CD4-positive, alpha-beta T cell treated with Interleukin-17A for 1 hour (primary cell): Measurements from ENCODE around the gene PLPP4.

ENCODE experiments used
- DNase-seq: peaks from one replicate; pipeline ENCODE4 v3.0.0-alpha.2; 2020

The PLPP4 gene

DNA sequence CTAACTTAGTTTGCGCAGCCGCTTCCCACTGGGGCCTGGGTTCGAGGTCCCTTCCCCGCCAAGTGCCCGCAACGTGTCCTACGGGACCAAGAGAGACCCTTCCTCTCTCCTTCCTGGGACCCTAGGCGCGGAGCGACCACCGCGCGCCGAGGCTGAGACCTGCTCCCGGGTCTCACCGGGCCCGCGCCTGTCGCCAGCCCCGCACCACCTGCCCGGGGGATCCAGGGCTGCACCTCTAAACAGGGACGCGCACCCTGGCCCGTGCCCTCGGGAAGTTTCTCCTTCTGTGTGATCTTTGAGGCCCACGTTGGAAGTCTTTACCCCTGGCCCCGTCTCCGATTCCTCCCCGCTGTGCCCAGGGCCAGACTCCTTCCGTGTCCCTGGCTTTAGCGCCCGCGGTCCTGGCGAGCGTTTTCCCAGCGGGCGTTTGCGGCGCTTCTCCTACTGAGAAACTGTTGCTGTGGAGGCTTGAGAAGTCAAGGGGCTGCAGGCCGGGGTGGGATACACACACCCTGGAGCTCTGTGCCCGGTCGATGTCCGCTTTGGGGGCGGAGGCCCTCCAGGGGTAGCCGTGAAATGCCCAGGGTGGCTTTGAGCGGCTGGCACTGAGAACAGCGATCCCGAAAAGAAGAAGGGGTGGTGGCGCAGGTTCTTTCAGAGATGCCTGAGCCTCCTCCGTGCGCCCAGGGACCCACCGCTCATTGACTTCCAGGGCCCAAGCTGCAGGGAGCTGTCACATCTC is 575 bp downstream of the PLPP4 start:
- DNase-seq: no peak

DNA sequence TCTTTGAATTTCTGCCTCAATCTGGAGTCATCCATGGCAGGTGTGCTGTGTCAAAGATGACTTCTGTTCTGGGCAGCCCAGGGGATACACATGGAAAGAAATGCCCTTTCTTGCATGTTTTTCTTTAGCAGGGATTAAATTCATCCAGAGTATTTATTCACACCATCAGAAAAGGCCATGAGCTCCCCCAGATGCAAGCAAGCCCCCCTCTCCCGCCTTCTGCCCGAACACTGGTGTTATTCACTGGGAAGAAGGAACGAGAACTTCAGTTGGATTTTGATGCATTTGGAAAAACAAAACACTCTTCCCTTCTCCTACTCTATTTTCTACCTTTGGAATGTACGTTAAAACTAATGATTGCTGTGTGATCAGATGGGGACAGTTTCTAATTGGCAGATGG is 1.4 kb downstream of the PLPP4 start:
- no peak for DNase-seq

DNA sequence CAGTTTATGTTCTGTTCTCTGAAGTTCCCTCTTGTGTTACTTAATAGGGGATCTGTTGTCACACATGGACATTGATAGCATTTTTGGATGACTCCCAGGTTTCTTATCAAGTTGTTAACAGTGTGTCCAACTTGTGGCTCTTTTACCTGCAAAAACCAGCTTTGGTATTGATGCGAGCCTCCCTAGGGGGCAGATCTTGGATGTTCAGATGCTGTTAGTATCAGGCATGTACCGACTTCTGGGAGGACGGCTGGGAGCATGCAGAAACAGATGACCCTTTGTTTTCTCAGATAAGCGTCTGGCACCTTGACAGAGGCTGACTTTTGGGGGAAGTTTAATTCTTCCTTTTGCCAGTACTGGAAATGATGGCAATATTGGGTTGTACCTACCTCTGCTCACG is 2.2 kb downstream of the PLPP4 start:
- DNase-seq: no peak

DNA sequence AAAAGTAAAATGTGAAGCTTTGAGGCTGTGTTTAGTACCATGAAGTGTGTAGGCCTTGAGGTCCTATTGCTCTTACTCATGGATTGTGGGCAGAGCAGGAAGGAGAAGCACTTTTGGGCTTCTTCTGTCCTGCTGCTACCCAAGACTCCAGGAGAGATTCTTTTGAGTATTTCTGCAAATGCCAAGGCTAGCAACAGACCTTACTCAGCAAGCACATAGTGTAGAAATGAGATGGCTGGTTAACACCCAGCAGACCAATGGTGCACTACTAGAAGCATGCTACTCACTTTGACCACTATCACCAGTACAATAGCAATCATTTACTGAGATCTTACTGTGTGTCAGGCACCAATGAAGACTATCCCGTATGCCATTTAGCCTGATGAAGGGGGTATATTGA is 3.2 kb downstream of the PLPP4 start:
- DNase-seq: no peak

DNA sequence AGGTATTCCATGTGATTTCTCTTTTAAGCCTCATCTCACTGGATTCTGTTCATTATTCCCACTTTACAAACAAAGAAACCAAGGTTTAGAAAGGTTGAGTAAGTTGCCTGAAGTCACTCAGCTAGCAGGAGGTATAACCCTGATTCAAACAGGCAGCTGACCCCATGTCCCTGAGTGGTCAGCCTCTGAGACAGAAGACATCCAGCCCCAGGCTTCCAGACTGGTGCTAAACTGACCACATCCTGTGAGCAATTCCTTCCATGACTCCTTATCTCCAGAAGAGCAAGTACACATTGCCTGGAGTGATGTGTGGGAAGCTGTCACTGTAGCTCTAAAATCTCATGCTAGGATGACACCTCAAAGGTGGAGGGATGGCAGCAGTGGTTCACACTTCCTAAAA is 3.7 kb downstream of the PLPP4 start:
- no peak for DNase-seq

DNA sequence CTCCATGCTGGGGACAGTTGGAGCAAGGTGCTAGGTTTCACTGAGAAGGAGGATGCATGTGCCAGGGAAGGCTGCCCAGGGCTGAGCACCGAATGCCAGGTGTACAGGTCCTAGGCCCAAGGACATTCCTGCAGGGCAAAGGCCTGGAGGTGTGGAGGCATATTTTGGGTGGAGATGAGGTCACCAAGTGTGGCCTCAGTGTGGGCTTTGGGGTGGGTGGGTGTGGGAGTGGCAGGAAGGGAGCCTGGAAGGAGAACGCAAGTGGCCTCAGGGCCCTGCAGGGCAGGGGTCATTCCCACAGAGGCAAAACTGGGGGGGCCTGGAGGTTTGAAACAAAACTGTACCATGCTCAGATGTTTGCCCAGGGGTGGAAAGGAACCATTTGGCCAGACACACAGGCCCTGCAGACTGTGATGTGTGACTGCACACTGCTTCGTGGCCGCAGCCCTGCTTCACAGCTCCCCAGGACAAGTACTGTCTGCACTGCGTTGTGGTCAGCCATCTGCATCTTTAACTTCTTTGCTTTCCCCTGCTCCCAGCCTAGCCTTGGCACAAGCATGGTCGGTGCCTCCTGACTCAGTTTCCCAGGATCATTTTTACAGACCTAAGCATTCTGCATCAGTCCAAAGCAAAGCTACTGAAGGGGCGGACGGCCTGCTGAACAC is 5.1 kb downstream of the PLPP4 start:
- no peak for DNase-seq

DNA sequence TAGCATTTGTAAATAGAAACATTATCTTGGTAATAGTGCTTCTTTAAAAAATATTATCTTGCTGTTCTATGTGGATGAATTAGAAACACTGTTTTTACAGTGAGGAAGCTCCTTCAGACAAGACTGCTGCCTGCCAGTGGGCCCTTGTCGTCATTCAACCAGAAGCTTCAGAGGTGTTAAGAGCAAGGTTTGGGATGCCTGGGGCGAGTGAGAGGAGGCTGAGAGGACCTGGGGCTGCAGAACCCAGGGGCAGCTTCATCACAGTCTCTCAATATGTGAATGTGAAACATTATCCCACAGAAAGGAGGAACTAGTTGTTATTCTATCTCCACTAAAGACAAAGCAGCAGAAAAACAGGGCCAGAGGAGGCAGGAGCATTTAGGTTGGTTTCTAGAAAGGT is 8.1 kb downstream of the PLPP4 start:
- DNase-seq: no peak

DNA sequence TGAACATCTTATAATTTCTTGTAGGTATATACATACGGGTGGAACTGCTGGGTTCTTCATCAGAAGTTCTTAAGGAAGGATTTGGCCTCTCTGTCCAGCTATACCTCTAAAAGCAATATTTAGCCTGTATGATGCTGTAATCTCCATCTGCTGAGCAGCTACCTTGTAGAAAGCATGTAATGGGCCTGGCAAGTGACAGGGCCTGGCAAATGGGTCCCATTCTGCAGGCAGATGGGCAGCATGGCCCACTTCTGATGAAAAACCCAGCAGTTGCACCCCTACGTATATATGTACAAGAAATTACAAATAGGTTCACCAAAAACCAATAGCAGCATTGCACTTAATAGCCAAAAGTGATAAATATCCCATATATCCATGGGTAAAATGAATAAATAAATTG is 9.0 kb downstream of the PLPP4 start:
- DNase-seq: no peak

DNA sequence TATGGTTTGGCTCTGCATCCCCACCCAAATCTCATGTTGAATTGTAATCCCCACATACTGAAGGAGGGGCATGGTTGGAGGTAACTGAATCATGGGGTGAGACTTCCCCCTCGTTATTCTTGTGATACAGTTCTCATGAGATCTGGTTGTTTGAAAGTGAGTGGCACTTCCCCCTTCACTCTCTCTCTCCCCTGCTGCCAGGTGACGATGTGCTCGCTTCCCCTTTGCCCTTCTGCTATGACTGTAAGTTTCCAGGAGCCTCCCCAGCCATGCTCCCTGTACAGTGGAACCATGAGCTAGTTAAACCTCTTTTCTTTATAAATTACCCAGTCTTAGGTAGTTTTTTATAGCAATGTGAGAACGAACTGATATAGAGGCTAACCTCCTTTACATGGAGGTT is 16.6 kb downstream of the PLPP4 start:
- DNase-seq: no peak

DNA sequence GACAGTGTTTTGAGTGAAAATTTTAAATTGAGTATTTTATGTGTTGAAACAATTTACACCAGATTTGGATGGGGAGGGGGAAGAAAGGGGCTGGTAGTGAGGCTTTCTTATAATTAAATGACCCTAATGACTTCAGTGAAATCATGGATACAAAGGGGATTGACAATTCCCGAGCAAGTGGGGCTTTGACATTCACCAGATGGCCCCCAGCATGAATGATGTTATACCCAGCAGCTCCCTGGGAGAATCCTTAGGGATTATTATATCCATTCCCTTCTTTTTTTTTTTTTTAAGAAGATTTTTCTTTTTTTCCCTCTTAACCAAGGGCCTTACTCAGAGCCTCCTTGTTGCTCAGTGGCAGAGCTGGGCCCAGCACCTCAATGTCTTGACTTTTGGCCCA is 17.9 kb downstream of the PLPP4 start:
- no peak for DNase-seq

DNA sequence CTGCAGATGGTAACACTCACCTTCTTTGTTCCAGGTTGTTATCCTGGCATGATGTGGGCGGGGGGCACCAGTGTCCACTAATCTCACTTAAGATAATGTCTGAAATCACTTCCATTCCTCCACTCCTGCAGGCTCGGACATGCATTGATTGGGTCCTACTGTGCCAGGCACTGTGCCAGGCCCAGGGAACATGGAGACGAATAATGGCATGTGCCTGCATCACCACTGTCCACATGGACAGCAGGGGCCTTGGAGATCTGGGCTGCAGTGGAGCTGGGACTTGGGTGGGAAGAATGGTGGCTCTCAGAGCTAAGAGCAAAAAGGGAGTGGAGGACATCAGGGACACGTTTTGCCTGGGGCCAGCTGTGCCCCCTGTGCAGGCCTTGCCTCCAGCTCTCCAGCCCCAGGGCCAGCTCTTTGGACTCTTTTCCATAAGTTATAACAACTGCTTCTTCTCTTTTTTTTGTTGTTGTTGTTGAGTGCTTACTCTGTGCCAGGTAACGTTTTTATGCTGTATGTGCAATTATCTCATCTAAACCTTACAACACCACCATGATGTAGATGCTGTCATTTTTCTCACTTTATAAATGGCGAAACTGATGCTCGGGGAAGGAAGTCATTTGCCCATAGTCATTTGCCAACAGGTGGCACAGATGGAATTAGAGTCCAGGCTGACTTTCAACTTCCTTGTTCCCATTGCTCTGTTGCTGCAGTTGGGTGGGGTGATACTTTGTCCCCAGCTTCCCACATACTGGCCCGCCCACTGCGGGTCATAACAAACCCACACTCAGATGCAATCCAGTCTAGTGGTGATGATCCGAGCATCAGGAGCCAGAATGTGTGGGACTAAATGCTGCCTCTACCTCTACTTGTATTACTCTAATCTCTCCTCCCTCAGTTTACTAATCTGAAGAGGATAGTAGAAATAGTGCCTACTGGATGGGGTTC is 19.1 kb downstream of the PLPP4 start:
- DNase-seq: no peak

DNA sequence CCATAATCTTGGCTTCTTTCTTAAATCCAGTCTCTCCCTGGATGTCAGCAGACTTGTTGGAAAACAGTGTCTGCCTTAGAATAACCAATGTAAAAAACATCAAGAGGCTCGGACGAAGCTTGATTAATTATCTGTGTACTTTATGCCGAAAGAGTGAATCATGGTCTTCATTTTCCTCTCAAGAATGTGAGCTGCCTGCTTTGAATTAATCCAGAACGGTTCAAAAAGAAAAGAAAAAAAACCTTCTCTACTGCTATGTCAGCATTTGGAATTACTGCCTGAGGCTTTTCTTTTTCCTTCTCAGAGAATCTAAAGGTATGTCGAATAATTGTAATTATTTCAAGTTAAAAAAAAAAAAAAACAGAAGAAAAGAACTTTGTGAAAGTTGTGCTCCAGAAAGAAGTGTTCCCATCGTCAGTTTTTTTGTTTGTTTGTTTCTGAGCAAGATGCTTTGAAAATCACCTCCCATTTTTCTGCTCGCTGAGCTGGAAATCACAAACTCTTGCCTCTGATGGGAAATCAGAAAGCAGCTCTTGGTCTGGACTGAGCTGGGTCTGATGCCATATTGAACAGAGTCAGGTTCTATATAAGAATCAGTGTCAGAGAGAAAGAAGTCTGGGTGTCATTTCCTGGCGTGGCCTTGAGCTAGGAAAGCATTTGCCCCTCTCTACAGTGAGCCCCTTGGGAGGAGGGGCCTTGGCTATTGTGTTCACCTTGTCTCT is 20.2 kb downstream of the PLPP4 start:
- no peak for DNase-seq

DNA sequence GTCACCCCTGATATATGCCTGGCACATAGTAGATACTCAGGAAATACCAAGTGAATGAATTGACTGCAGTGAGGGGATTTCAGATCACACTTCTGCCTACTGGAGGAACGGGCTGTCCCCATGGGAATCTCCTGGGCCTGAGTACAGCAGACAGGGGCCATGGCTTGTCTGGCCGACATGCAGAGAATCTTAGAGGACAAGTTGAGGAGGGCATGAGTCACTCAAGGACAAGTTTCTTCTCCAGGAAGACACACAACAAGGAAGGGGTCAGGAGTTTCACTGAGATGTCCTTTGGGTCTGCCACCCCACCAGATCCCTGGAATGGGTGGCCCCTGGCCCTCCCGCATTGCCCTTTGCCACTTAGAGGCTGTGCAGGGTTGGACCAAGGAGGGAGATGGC is 20.7 kb downstream of the PLPP4 start:
- no peak for DNase-seq

DNA sequence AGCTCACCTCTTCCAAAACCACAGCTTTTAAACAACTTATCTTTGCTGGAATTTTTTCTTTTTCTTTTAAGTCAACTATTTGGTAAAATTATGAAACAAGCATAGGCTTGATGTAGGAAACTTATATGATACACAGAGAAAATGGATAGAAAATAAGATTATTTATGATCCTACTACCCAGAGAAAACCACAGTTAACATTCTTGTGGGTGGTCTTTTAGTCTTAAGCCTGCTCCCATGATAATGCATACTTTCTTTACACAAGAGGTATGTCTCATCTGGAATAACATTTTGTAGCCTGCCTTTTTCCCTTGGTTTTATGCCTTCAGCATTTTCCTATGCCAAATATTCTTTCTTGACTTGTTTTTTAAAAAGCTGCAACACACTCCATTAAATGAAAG is 21.4 kb downstream of the PLPP4 start:
- DNase-seq: no peak

DNA sequence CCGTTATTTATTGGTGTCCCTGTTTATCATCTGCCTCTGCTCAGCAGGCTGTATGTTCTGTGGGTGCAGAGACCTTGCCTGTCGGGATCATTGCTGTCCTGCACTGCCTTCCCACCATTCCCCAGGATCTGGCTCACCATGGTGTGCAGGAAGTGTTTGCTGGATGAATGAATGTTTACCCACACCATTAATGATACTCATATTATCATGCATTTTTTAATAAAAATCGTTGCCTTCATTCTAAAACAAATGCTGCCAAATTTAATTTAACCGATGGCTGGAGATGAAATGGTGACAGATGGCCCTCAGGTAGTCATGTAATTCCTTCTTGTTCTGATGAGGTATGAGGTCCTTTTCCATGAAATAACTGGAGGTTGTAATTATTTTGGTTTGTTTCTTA is 22.5 kb downstream of the PLPP4 start:
- DNase-seq: no peak

DNA sequence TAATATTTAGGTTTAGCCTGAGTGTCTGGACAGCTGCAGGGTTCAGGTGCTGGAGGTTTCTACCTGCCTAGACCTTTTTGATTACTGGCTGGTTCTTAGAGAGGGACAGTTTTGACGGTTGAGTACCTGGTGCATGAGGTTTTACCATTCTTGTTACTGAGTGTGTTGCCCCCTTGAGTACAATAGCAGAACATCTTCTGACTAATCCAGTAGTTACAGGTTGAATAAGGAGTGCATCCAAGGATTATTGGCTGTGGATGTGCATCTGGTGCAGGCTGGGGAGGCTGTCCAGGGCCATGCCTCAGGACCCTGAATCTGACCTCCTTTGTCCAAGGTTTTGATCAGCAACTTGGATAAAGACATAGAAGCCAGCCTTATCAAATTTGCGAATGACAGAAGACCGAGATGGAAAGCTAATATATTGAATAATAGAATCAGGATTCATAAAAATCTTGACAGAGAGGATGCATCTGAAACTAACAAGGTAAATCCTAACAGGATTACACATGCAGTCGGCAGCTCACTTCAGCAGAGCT is 23.1 kb downstream of the PLPP4 start:
- DNase-seq: no peak

DNA sequence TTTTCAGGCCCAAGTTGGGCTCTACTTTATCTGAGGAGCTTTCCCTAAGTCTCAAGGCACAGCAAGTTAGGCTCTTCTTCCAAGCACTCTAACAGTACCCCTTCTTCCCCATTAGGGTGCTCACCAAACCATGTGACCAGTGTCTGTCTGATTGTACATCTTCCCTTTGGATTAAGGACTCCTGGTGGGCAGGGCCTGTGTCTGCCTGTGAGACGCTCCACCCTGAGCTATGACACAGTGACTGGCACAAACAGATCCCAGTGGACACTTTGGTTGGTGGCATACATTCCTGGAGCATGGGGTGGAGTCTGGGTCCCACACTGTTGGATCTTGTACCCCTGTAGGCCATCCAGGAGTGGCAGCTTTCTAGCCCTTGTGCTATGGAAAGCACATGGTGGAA is 23.8 kb downstream of the PLPP4 start:
- DNase-seq: no peak

DNA sequence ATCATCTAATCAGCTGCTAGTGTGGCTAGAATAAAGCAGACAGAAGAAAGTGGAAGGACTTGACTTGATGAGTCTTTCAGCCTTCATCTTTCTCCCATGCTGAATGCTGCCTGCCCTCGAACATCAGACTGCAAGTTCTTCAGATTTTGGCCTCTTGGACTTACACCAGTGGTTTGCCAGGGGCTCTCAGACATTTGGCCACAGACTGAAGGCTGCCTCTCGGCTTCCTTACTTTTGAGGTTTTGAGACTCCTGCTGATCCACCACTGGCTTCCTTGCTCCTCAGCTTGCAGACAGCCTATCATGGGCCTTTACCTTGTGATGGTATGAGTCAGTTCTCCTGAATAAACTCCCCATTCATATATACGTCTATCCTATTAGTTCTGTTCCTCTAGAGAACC is 26.0 kb downstream of the PLPP4 start:
- DNase-seq: no peak

DNA sequence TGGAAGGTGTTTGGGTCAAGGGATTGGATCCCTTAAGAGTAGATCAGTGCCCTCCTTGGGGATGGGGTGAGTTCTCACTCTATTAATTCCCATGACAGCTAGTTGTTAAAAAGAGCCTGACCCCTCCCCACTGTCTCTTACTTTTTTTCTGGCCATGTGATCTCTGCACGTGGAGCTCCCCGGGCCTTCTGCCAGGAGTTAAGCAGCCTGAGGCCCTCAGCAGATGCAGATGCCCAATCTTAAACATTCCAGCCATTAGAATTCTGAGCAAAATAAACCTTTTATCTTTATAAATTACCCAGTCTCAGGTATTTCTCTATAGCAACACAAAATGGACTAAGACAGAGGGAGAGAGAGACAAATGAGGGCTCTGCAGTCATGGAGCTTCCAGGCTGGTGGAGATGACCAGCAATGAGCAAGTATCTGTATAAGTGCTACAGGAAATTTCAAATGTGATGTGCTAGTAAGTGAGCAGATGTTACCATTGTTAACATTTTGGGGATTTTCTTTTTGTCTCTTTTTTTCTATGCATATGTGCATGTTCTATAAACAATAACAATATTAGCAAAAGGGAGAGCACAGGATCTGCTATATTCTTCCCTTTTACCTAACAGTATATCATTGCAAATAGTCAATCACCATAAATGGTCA is 26.7 kb downstream of the PLPP4 start:
- DNase-seq: no peak

DNA sequence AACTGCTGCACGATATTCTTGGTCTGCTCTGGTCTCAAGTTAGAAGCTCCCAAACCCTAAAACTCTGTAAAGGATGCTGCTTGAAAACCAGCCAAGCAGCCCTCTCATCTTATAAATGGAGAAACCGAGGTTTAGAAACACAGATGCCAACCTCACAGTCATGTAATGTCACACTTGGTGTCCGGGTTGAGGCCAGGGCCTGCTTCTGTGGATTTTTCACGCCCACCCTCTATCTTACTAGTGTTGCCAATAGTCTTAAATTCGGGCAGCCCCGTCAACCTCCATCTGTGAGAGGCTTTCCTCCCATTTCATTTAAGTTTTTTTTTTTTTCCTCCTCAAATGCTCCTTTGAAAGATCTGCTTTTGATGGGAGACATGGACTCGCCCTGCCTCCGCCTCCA is 28.9 kb downstream of the PLPP4 start:
- DNase-seq: no peak

DNA sequence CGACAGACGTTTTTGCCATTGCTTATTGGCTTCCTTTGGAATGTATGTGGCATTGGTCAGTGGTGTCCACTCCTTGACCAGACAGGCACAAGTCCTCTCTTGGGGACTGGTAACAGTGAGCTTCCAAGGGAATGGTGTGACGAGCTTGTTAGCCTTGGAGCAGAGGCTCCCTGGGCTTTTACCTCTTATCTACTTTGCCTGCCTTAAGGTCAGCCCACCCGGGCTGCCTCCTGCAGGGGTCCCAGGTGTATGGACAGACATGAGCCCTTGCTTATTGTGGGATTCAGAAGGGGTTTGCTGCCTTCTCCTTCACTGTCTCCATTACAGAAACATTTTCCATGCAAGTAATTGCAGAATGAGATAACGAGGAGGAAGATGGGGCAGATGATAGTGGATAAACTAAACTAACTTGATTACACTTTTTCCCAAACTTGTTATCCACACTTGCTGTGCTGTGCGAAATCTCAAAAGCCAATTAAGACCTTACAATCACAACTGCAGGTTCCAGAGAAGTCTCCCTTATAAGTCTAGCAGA is 29.7 kb downstream of the PLPP4 start:
- DNase-seq: no peak

DNA sequence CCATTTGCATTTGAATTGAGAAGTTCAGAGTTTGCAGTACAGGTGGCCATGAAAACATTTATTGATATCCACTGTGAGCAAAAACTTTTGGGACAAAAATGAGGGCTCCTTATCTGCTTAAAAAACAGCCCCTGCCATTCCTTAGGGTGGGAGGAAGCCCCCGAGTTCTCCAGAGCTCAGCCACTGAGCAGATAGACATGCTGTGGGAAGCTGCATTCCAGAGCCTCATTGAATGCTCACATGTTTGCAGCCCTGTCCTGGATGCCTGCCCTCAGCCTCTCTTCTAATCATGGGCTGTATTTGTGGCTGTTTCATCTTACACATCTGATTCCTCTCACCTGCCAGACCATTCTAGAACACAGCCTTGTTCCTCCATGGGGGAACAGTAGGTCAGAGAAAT is 33.3 kb downstream of the PLPP4 start:
- no peak for DNase-seq
